ENCODE data around the gene DNAJC6. TPM values are rescaled to one million over a fixed set of nuclear protein-coding genes. Genes with fewer than 3 reads are reported as not detected.
A peak's percentile ranks its signal among the peaks of the same experiment; 100 is the strongest.
"Not testable (repeated sequence)": the region's sequence is repeated elsewhere in the genome, so short reads cannot be mapped to it uniquely, and the experiment has no call there.

DNAJC6 gene
- total RNA-seq, 1 donor from 2014 or later: 16.7 TPM

GRCh38 chr1:65279070-65279779, 30.1 kb upstream of the DNAJC6 start:
- Mint-ChIP-seq H3K9me3 (ENCODE audit: low read depth) (no peaks in the 10 kb centered on the region), H3K4me1 (ENCODE audit: low read depth) (peaks cover 67% of the 10 kb centered on the region), H3K27ac (ENCODE audit: unreplicated experiment) (peak overlapping the region; percentile 89), H3K4me3 (ENCODE audit: unreplicated experiment) (peak overlapping the region; percentile 49), H3K27me3 (ENCODE audit: low read depth) (no peaks in the 10 kb centered on the region), H3K36me3 (ENCODE audit: low read depth) (peaks cover 2% of the 10 kb centered on the region)
- no peak for DNase-seq (ENCODE audit: low spot score)
- TF ChIP-seq CTCF (IDR thresholded peaks at IDR 0.05): no peak

GRCh38 chr1:65281846-65282245, 27.5 kb upstream of the DNAJC6 start:
- Mint-ChIP-seq H3K9me3 (ENCODE audit: low read depth) (no peaks in the 10 kb centered on the region), H3K4me3 (ENCODE audit: unreplicated experiment) (no peak overlapping the region), H3K27ac (ENCODE audit: unreplicated experiment) (peak overlapping the region; percentile 12), H3K4me1 (ENCODE audit: low read depth) (peaks cover 66% of the 10 kb centered on the region), H3K36me3 (ENCODE audit: low read depth) (peaks cover 8% of the 10 kb centered on the region), H3K27me3 (ENCODE audit: low read depth) (no peaks in the 10 kb centered on the region)
- no peak for TF ChIP-seq CTCF (IDR thresholded peaks at IDR 0.05)
- DNase-seq (ENCODE audit: low spot score): no peak

GRCh38 chr1:65284229-65284628, 25.1 kb upstream of the DNAJC6 start:
- no peak overlapping the region for H3K4me3 Mint-ChIP-seq (ENCODE audit: unreplicated experiment)
- TF ChIP-seq CTCF (IDR thresholded peaks at IDR 0.05): no peak
- H3K36me3 Mint-ChIP-seq (ENCODE audit: low read depth): peaks cover 9% of the 10 kb centered on the region
- DNase-seq (ENCODE audit: low spot score): no peak
- no peaks in the 10 kb centered on the region for H3K27me3 Mint-ChIP-seq (ENCODE audit: low read depth)
- H3K9me3 Mint-ChIP-seq (ENCODE audit: low read depth): no peaks in the 10 kb centered on the region
- H3K27ac Mint-ChIP-seq (ENCODE audit: unreplicated experiment): peak overlapping the region; percentile 63
- peaks cover 43% of the 10 kb centered on the region for H3K4me1 Mint-ChIP-seq (ENCODE audit: low read depth)

- Mint-ChIP-seq H3K36me3 (ENCODE audit: low read depth) (peaks cover 7% of the 10 kb centered on the region), H3K9me3 (ENCODE audit: low read depth) (no peaks in the 10 kb centered on the region), H3K4me1 (ENCODE audit: low read depth) (peaks cover 4% of the 10 kb centered on the region), H3K27me3 (ENCODE audit: low read depth) (no peaks in the 10 kb centered on the region), H3K27ac (ENCODE audit: unreplicated experiment) (no peak overlapping the region), H3K4me3 (ENCODE audit: unreplicated experiment) (no peak overlapping the region)
- DNase-seq (ENCODE audit: low spot score): no peak
- TF ChIP-seq CTCF (IDR thresholded peaks at IDR 0.05): no peak
These were observed 19.9 kb upstream of the DNAJC6 start for GRCh38 chr1:65289449-65289848.

GRCh38 chr1:65291818-65292217, 17.5 kb upstream of the DNAJC6 start:
- H3K27ac Mint-ChIP-seq (ENCODE audit: unreplicated experiment); H3K27me3 Mint-ChIP-seq (ENCODE audit: low read depth); DNase-seq (ENCODE audit: low spot score); H3K4me3 Mint-ChIP-seq (ENCODE audit: unreplicated experiment); H3K36me3 Mint-ChIP-seq (ENCODE audit: low read depth); H3K9me3 Mint-ChIP-seq (ENCODE audit: low read depth); H3K4me1 Mint-ChIP-seq (ENCODE audit: low read depth): not testable (repeated sequence)
